ENCODE results near the gene BORA. TPM values are rescaled to one million over a fixed set of nuclear protein-coding genes. Genes with fewer than 3 reads are reported as not detected.

The BORA gene
- total RNA-seq, 4 donors from 2014 or later = 0.93 to 6.2 (median 1.3) TPM

DNA sequence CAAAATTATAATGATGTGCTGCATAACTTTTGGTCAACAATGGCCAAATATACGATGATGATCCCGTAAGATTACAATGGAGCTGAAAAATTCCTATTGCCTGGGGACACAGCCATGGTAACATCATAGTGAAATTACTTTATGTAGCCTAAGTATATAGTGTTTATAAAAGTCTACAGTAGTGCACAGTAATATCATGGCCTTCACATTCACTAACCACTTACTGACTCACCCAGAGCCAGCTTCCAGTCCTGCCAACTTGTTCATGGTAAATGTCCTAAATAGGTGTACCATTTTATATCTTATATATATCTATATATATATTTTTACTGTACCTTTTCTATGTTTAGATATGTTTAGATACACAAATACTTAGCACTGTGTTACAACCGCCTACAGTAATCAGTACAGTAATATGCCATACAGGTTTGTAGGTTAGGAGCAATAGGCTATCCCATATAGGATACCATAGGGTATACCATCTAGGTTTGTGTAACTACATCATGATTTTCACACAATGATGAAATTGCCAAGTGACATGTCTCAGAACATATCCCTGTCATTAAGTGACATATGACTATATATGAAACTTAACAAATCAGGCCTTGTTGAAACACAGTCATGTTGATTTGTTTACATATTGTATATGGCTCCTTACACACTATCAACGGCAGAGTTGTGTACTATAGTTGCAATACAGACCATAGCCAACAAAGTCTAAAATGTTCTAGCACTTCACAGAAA lies 30.2 kb downstream of the BORA start:
- TF ChIP-seq, protein P1, sequence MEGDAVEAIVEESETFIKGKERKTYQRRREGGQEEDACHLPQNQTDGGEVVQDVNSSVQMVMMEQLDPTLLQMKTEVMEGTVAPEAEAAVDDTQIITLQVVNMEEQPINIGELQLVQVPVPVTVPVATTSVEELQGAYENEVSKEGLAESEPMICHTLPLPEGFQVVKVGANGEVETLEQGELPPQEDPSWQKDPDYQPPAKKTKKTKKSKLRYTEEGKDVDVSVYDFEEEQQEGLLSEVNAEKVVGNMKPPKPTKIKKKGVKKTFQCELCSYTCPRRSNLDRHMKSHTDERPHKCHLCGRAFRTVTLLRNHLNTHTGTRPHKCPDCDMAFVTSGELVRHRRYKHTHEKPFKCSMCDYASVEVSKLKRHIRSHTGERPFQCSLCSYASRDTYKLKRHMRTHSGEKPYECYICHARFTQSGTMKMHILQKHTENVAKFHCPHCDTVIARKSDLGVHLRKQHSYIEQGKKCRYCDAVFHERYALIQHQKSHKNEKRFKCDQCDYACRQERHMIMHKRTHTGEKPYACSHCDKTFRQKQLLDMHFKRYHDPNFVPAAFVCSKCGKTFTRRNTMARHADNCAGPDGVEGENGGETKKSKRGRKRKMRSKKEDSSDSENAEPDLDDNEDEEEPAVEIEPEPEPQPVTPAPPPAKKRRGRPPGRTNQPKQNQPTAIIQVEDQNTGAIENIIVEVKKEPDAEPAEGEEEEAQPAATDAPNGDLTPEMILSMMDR (IDR thresholded peaks at IDR 0.05) = no peak
- TF ChIP-seq POLR2AphosphoS5 (IDR thresholded peaks at IDR 0.05) = no peak
- no peak for TF ChIP-seq EP300 (IDR thresholded peaks at IDR 0.05)
- no peak for TF ChIP-seq POLR2A (IDR thresholded peaks at IDR 0.05)
- Histone ChIP-seq H3K4me1 (no peaks in the 10 kb centered on the region), H3K27me3 (no peaks in the 10 kb centered on the region), H3K9me3 (no peaks in the 10 kb centered on the region), H3K27ac (no peak overlapping the region), H3K36me3 (peaks cover 20 to 97% of the 10 kb centered on the region in 2 donors), H3K4me3 (no peak overlapping the region)
- WGBS, 2 donors (ENCODE audit: low coverage in 1 of 2) = 44 to 69% methylated on average over 2 to 4 of the region's 4 CpGs
- ATAC-seq = no peak

DNA sequence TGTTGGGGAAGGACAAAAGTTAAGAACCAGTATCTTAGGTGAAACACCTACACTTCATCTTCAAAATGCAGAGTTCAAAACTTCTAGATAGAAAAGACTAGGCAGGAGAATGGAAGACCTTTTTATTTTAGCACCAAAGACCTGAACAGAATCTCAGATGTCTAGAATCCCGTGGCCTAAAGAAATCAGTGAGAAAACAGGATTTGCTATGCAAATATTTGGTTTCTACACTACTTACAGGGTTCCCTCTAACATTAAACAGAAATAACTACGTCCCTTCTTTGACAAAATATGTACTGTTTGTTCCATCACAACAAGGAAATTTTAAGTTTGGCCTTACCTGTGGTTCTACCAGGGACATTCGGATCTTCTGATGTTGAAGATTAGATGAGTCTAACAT lies 32.5 kb downstream of the BORA start:
- WGBS, 2 donors (ENCODE audit: low coverage in 1 of 2) = 89 to 96% methylated on average over 3 of the region's 3 CpGs
- Histone ChIP-seq H3K27me3 (no peaks in the 10 kb centered on the region), H3K27ac (no peak overlapping the region), H3K4me3 (no peak overlapping the region), H3K4me1 (peaks cover 0 to 9% (median 0%) of the 10 kb centered on the region in 3 donors), H3K36me3 (peaks cover 26 to 97% of the 10 kb centered on the region in 2 donors), H3K9me3 (no peaks in the 10 kb centered on the region)
- TF ChIP-seq, protein P1 (IDR thresholded peaks at IDR 0.05) = no peak
- no peak for TF ChIP-seq POLR2AphosphoS5 (IDR thresholded peaks at IDR 0.05)
- no peak for TF ChIP-seq POLR2A (IDR thresholded peaks at IDR 0.05)
- TF ChIP-seq EP300 (IDR thresholded peaks at IDR 0.05) = no peak
- ATAC-seq = no peak

DNA sequence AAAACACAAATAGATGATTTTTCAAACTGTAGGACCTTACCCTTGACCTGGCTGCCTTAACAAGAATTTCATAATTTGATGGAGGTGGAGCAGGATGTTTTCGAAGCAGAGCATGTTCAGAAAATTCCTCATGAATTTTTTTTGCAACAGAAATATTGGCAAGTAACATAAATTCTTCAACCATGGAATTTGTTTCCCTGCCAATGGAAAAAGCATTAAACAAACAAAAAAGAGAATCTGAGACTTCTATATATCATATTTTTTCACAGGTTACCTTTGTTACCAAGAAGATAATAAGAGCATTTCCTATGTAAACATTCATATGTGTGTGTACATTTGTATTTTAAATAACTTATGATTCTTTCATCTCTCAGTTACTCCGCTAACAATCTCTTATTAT lies 35.7 kb downstream of the BORA start:
- Histone ChIP-seq H3K36me3 (peaks cover 34 to 100% of the 10 kb centered on the region in 2 donors), H3K4me3 (no peak overlapping the region), H3K27ac (no peak overlapping the region), H3K4me1 (peaks cover 0 to 9% (median 0%) of the 10 kb centered on the region in 3 donors), H3K9me3 (no peaks in the 10 kb centered on the region), H3K27me3 (no peaks in the 10 kb centered on the region)
- WGBS, 2 donors (ENCODE audit: low coverage in 1 of 2) = 41 to 49% methylated on average over 2 of the region's 2 CpGs
- no peak for TF ChIP-seq EP300 (IDR thresholded peaks at IDR 0.05)
- TF ChIP-seq, protein P1 (IDR thresholded peaks at IDR 0.05) = no peak
- no peak for TF ChIP-seq POLR2AphosphoS5 (IDR thresholded peaks at IDR 0.05)
- no peak for TF ChIP-seq POLR2A (IDR thresholded peaks at IDR 0.05)
- no peak for ATAC-seq

DNA sequence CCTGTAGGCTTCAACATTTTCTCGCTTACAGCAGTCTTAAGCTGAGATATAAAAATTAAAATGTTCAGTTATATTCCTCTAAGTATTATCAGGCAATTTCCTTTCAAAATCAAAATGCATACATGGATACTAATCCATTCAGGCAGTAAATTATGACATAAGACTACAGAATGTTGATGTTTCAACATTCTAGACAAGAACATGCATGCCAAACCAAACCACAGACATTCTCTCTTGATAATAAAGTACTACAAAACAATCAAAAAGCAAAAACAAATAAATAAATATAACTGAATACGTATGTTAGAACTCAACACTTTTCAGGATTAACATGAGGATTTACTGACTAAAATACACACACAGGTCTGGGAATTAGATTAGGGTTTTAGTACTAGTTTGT lies 46.3 kb downstream of the BORA start:
- Histone ChIP-seq H3K36me3 (peaks cover 31 to 93% of the 10 kb centered on the region in 2 donors), H3K27ac (no peak overlapping the region), H3K9me3 (no peaks in the 10 kb centered on the region), H3K27me3 (no peaks in the 10 kb centered on the region), H3K4me3 (no peak overlapping the region), H3K4me1 (peaks cover 1 to 5% (median 5%) of the 10 kb centered on the region in 3 donors)
- WGBS, 2 donors (ENCODE audit: low coverage in 1 of 2) = 78 to 79% methylated on average over 2 of the region's 2 CpGs
- no peak for ATAC-seq
- TF ChIP-seq, protein P1 (IDR thresholded peaks at IDR 0.05) = no peak
- TF ChIP-seq POLR2AphosphoS5 (IDR thresholded peaks at IDR 0.05) (no peak), EP300 (IDR thresholded peaks at IDR 0.05) (no peak), POLR2A (IDR thresholded peaks at IDR 0.05) (no peak)
